Measurements from ENCODE around the gene CLIC5.

CLIC5 gene

GRCh38 chr6:45990162-45990561 is 25.5 kb downstream of the CLIC5 start:
- DNase-seq: no peak

DNA sequence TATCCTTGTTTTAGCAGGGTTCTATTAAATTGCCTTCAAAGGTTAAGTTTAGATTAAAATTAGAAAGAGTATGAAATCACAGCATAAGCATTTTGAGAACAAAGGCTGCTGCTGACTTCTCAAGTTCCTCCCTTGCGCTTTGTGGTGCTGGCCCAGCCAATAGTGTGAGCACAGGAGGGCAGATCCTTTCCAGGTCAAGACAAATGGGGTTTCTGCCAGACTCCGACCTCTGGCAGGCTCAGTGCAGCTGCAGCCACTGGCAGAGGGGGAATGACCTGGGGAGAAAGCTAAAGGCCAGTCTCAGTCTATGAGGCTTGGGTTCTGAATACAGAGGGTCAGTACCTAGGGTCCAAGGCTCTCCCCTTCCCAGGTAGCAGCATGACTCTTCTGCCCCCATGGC is 27.0 kb downstream of the CLIC5 start:
- DNase-seq: no peak

DNA sequence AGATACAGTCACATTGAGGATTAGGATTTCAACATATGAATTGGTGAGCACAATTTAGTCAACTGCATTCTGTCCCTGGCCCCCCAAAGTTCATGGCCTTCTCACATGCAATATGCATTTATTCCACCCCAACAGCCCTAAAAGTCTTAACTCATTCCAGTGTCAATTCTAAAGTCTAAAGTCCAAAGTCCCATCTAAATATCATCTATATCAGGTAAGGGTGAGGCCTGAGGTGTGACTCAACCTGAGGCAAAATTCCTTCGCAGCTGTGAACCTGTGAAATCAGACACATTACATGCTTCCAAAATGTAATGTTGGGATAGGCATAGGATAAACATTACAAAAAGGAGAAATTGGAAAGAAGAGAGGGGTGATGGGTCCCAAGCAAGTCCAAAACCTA is 27.8 kb downstream of the CLIC5 start:
- no peak for DNase-seq

GRCh38 chr6:45986746-45987274 is 28.9 kb downstream of the CLIC5 start:
- no peak for DNase-seq

GRCh38 chr6:45984788-45985425 is 30.8 kb downstream of the CLIC5 start:
- DNase-seq: no peak

DNA sequence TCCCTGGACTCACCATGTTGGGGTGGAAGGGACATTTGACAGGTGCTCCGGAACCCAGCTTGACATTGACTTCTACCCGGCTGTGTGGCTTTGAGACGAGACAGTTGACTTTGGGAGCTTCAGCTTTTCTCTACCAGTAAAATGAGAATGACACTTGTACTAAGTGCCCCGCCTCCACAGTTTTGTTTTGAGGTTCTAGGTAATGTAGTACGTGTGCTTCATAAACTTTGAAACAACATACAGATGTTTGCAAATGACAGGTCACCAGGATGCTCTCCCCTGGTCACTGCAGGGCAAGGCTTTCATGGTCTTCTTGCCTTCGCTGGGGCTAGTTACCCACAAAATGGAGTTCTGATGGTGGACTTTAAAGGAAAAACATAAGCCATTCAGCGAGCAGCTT is 31.3 kb downstream of the CLIC5 start:
- no peak for DNase-seq

DNA sequence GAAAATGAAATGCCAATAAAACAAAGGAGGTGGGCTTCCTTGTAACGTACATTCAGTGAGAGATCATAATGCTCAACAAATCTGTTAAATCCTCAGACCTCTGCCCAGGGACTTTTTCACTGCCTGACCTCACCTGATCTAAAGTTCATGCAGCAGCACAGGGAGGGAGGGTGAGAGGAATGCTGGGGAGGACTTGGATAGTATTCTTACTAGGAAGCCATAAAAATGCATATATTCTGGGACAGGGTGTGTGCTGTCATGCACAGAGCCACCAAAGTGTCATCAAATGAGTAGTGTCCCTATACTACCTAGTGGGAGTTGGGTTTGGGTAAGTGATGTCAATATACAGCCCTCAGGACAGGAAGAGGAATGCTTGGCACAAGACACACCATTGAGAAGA is 32.6 kb downstream of the CLIC5 start:
- no peak for DNase-seq

- DNase-seq: no peak
Measured at GRCh38 chr6:45982280-45983036, 33.2 kb downstream of the CLIC5 start.

DNA sequence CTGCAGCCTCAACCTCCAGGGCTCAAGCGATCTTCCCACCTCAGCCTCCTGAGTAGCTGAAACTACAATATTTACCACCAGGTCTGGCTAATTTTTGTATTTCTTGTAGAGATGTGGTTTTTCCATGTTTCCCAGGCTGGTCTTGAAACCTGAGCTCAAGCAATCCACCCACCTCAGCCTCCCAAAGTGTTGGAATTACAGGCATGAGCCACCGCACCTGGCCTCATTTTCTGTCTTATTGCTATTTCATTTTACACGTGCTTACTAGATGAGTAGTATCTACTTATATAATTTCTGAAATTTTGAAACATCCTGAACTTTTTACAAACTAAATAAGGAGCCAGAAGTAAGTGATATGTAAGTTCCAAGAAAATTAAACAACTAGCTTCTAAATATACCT is 34.6 kb downstream of the CLIC5 start:
- DNase-seq: no peak

DNA sequence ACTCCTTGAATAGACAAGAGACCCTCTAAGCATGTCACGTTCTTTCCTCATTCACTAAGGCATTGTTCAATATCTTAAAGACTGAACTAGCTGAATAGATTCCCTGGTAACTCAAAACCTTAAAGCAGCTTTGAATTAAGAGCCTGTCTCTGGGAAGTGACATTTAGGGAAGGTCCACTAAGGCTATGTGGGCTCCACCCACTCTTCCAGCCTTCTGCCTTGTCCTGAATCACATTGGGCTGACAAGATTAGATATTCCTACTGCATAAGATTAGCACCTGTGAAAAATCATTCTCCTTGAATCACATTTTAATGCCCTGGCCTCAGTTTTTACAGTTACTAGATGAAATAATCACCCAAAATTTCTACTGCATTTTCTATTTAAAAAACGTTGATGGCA is 36.3 kb downstream of the CLIC5 start:
- DNase-seq: no peak

GRCh38 chr6:45974596-45974995 is 41.1 kb downstream of the CLIC5 start:
- DNase-seq: no peak

GRCh38 chr6:45972795-45973503 is 42.7 kb downstream of the CLIC5 start:
- no peak for DNase-seq

DNA sequence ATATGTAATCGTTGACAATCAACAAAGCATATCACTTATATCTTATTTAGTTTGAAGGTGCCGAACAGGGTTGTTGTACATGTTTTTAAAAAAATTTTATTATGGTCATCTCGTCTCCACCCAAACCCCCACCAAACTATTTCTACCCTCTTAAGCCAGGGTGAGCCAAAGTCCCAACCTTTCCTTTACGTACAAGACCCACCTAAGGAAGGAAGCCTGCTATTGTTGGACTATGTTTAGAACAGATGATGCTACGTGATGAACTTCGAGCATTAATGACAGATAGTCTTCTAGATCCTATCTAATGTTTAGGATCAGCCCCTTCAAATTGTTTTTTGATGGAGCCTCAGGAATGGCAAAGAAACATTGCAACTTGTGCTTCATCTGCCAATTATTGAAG is 44.4 kb downstream of the CLIC5 start:
- no peak for DNase-seq

DNA sequence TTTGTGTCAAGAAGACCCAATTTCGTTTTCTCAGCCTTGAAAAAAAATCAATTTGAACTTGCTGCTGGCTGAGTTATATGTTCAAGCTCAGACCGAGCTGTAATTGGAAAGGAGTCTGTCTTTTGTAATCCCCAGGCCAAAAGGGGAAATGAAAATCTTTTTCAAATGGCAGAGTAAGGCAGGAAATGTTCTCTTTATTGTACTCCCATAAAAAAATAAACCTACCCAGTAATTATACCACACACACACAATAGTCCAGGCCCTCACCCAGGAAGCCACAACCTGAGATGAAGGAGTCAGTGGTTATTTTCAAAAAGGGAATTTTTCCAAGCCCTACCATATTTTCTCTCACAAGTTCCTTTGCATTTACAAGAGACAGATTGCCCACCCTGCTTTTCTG is 45.3 kb downstream of the CLIC5 start:
- DNase-seq: peak; percentile 54 to 62

GRCh38 chr6:45969883-45970282 is 45.8 kb downstream of the CLIC5 start:
- no peak for DNase-seq

DNA sequence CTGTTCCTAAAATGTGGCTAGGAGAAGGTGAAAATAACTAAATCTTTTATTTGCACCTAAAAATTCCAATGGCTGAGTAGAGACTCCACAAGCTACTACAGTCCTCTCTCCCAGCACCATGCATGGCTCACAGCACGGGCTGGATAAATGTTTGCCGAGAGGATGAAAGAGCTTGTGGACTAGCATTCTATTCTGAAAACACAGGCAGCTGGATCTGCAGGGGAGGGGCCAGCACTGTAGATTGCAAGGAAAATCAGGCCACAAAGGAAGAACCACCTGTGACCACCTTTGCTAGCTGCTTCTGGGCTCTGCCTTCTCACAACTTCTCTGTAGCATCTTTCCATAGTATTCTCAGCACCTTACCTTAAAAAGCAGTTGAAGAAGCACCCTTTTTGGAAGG is 46.6 kb downstream of the CLIC5 start:
- no peak for DNase-seq

DNA sequence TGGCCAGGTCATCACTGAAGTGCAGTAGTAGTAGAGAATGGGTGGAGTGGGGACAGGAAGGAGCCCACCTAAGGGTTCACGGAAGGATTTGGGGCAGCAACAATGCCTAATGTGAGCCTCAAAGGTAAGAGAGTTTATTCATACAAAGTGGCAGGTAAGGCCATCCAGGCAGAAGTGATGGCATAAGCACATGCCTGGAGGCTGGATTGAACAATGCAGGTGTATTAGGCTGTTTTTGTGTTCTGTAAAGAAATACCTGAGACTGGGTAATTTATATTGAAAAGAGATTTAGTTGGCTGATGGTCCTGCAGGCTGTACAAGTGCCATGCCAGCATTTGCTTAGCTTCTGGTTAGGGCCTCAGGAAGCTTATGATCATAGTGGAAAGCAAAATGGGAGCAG is 48.3 kb downstream of the CLIC5 start:
- DNase-seq: no peak

DNA sequence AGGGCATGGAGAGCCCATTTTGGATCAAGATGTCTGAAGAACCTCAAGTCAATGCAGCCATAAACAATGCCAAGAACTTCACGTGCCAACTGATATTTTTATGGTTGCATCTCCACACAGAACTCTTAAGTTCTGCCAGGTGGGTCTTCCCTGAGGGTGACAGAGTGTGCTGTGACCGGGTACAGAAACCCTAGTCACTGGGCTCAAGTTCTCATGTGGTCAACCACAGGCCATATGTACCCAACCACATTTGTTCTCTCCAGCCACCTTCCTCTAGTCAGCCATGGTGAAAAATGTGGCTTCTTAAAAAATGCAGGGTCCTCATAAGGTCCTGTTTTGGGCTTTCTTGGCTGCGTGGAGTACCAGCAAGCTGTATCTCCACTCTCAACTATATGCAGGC is 48.9 kb downstream of the CLIC5 start:
- DNase-seq: no peak

GRCh38 chr6:45966340-45966739 is 49.3 kb downstream of the CLIC5 start:
- DNase-seq: no peak

- no peak for DNase-seq
Measured at GRCh38 chr6:45965792-45966191, 49.9 kb downstream of the CLIC5 start.

- DNase-seq: no peak
Measured at GRCh38 chr6:45965007-45965406, 50.7 kb downstream of the CLIC5 start.

DNA sequence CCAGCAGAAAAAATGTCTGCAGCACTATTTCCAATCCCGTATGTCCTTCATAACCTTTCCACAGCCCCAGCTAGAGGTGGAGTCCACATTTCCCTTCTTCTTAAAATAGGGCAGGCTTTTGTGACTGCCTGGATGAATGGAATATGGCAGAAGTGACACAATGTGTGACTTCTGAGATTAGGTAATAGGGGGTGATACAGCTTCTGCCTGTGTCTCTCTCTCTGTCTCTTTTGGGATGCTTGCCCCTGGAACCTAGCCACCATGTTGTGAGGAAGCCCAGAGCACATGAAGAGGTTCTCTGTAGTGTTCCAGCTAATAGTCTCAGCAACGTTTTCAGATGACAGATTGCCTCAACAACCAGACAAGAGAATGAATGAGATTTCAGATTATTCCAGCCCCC is 51.4 kb downstream of the CLIC5 start:
- no peak for DNase-seq

DNA sequence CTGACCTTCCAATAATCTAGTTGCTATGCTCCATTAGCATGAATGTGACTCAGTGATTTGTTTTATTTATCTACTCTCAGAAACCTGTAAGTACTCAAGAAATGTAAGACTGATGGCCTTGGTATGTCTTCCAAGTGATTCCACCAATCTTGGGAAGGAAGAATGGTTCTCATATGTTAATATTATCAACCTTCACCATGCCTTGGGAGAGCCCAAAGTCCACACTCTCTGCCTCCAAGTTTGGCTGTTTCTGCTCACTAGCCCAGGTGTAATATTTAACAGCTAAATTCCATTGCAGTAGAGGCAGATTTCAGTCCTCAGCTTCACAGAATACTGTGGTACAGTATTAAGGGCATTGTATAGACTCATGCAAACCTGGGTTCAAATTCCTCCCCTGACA is 51.8 kb downstream of the CLIC5 start:
- no peak for DNase-seq

DNA sequence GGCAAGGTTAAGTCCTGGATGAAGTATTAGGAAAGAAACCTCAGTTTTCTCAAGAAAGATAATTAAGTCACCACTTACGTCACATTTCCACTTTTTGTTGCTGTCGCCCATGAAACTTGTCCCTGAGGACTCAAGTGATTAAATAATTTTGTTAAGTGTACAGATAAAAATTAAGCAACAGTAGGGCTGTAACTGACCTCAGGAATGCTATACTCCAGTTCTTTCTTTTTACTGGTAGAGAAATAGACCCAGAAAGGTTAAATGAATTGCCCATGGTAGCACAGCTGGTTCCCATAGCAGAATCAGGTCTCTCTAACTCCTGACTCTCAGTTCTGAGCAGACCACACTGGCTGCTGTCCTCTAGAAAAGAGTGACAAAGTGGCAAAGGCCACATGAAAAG is 54.5 kb downstream of the CLIC5 start:
- DNase-seq: no peak
